Measurements from ENCODE around the gene HRH4. TPM values are rescaled to one million over a fixed set of nuclear protein-coding genes. Genes with fewer than 3 reads are reported as not detected.

HRH4 gene
- total RNA-seq, 4 donors from 2014 or later = 0.06 to 0.07 TPM; not detected in 2

DNA sequence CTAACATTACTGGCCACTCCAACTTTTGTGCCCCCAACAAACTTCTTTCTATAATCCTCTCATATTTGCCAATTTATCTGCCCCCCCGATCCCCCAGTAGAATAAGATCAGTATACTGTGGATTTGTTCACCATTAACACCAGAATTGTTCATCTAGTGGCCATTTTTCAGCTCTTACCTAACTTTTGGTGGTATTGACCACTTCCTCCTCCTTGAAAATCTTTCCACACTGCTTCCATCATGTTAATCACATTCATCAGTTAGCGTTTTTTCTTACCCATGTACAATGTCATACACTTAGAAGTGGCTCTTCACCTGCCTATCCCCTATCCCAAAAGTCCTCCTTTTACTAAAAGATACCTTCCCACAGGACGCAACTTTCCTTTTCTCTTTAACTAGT is 27.8 kb upstream of the HRH4 start:
- no peak for DNase-seq (ENCODE audit: low spot score in 2 of 2)
- intact Hi-C loops (cut with DNase I; ENCODE audit: low total_unique reads) = no loop called here
- H3K4me3 ChIP-seq (ENCODE audit: low read depth, poor library complexity, severe bottlenecking) = no peak overlapping the region
- TF ChIP-seq, protein P1, sequence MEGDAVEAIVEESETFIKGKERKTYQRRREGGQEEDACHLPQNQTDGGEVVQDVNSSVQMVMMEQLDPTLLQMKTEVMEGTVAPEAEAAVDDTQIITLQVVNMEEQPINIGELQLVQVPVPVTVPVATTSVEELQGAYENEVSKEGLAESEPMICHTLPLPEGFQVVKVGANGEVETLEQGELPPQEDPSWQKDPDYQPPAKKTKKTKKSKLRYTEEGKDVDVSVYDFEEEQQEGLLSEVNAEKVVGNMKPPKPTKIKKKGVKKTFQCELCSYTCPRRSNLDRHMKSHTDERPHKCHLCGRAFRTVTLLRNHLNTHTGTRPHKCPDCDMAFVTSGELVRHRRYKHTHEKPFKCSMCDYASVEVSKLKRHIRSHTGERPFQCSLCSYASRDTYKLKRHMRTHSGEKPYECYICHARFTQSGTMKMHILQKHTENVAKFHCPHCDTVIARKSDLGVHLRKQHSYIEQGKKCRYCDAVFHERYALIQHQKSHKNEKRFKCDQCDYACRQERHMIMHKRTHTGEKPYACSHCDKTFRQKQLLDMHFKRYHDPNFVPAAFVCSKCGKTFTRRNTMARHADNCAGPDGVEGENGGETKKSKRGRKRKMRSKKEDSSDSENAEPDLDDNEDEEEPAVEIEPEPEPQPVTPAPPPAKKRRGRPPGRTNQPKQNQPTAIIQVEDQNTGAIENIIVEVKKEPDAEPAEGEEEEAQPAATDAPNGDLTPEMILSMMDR (IDR thresholded peaks at IDR 0.05) = no peak
- no peak for TF ChIP-seq POLR2A (IDR thresholded peaks at IDR 0.05)
- whole genome bisulfite sequencing, 2 donors = 90 to 96% methylated on average over 3 of the region's 3 CpGs

GRCh38 chr18:24436939-24437338 is 23.5 kb upstream of the HRH4 start:
- H3K4me3 ChIP-seq (ENCODE audit: low read depth, poor library complexity, severe bottlenecking) = no peak overlapping the region
- 94% methylated on average over 1 of the region's 1 CpG for WGBS, 2 donors
- no peak for TF ChIP-seq POLR2A (IDR thresholded peaks at IDR 0.05)
- TF ChIP-seq, protein P1 (IDR thresholded peaks at IDR 0.05) = no peak
- no peak for DNase-seq (ENCODE audit: low spot score in 2 of 2)
- intact Hi-C loops (cut with DNase I; ENCODE audit: low total_unique reads) = no loop called here

- WGBS, 2 donors = 70 to 85% methylated on average over 2 of the region's 2 CpGs
- no peak for TF ChIP-seq POLR2A (IDR thresholded peaks at IDR 0.05)
- TF ChIP-seq, protein P1 (IDR thresholded peaks at IDR 0.05) = no peak
- intact Hi-C loops (cut with DNase I; ENCODE audit: low total_unique reads) = no loop called here
- no peak for DNase-seq (ENCODE audit: low spot score in 2 of 2)
- no peak overlapping the region for H3K4me3 ChIP-seq (ENCODE audit: low read depth, poor library complexity, severe bottlenecking)
These were observed 16.6 kb upstream of the HRH4 start for GRCh38 chr18:24443870-24444269.

DNA sequence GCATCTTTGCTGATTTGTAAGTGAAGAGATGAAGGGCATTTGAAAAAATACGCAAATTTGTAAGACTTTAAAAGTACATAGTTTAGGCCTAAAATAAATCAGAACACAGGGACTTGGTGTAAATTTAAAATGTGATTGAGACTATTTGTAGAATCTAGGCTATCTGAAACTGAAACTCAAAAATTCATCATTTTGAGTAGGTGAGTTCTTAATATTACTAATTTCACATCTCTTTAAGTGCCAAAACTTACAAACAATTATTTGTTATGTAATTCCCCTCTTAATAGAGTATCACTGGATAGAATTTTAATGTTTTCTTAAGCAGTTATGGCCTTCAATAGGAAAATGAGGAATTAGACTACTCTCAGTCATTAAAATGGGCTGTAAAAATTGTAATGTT is 14.0 kb upstream of the HRH4 start:
- no peak overlapping the region for H3K4me3 ChIP-seq (ENCODE audit: low read depth, poor library complexity, severe bottlenecking)
- intact Hi-C loops (cut with DNase I; ENCODE audit: low total_unique reads) = no loop called here
- no peak for DNase-seq (ENCODE audit: low spot score in 2 of 2)
- 96 to 100% methylated on average over 1 of the region's 1 CpG for WGBS, 2 donors
- no peak for TF ChIP-seq POLR2A (IDR thresholded peaks at IDR 0.05)
- TF ChIP-seq, protein P1 (IDR thresholded peaks at IDR 0.05) = no peak

DNA sequence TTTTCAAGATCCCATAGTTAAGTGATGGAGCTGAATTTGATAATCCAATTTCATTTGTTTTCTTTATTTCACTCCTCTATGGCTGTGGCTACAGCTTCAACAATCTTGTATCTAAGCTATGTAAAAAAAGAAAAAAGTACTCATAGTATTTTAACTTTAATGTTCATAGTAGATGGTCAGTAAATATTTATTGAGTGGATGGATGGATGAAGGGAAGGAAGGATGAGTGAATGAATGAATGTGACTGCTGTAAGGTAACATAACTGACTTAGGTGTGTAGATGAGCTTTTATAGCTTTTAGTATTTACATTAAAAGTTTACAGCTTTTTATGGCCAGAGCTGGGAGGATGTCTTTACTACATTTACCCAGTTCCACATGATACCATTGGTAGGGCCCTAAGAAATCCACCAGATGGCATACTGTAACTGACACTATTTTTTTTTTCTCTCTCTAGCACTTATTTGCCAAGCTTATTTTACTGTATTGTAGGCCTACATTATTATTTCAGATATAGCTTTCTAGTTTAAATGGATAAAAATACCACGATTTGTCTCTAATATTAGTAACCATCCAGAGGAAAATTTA is 13.4 kb upstream of the HRH4 start:
- WGBS, 2 donors = 89 to 90% methylated on average over 1 of the region's 1 CpG
- no peak for DNase-seq (ENCODE audit: low spot score in 2 of 2)
- no peak overlapping the region for H3K4me3 ChIP-seq (ENCODE audit: low read depth, poor library complexity, severe bottlenecking)
- TF ChIP-seq, protein P1 (IDR thresholded peaks at IDR 0.05) = no peak
- no peak for TF ChIP-seq POLR2A (IDR thresholded peaks at IDR 0.05)
- intact Hi-C loops (cut with DNase I; ENCODE audit: low total_unique reads) = no loop called here

DNA sequence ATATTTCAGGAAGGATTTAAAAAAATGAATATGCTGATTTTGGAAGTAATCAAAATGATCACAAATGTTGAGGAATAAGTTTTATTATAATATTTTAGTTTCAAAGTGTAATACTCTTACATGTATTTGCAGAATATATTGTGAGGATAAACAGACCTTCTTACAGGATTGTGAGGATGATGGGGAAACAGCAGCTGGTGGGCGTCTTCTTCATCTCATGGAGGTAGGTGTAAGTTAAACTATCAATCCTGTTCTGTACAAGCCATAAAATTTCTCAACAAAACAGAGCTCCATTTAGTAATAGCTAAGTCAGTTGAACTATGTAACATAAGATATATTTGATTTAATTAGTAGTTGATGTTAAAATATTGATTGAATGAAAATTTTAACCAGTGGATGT is 12.5 kb upstream of the HRH4 start:
- no peak for DNase-seq (ENCODE audit: low spot score in 2 of 2)
- TF ChIP-seq, protein P1 (IDR thresholded peaks at IDR 0.05) = no peak
- TF ChIP-seq POLR2A (IDR thresholded peaks at IDR 0.05) = no peak
- no peak overlapping the region for H3K4me3 ChIP-seq (ENCODE audit: low read depth, poor library complexity, severe bottlenecking)
- intact Hi-C loops (cut with DNase I; ENCODE audit: low total_unique reads) = no loop called here
- 91 to 100% methylated on average over 1 of the region's 1 CpG for WGBS, 2 donors

All from lower leg skin (tissue), 4 donors.